WTC11 (cell line): ENCODE data around the gene FOXL2NB. TPM values are rescaled to one million over a fixed set of nuclear protein-coding genes. Genes with fewer than 3 reads are reported as not detected.

Experiments used
- ATAC-seq: fragments of 200-7000 bp; cut with Tn5 transposase; 2 replicates; pipeline ENCODE4 v1.10.0; 2021; ENCODE audit warnings: mild to moderate bottlenecking, moderate library complexity
- CTCF ChIA-PET: fragments of 300-600 bp; sonication (Branson Sonifier 250); formaldehyde crosslinking; loops from one replicate; lab custom pipeline; 2021; ENCODE audit warnings: antibody characterized with exemption; lab: Charles Lee
- POLR2A ChIA-PET: fragments of 350-600 bp; sonication (Branson Sonifier 250); formaldehyde crosslinking; loops from one replicate; lab custom pipeline; 2021; ENCODE audit warnings: antibody characterized with exemption; lab: Charles Lee
- DNase-seq: peaks from one replicate; pipeline ENCODE4 v3.0.0; 2021; ENCODE audit warnings: low spot score
- H3K27ac Mint-ChIP-seq: 2 replicates; pipeline ENCODE4 v1.8.0; 2021; ENCODE audit warnings: mixed read lengths
- H3K27me3 Mint-ChIP-seq: 2 replicates; pipeline ENCODE4 v1.8.0; 2021; ENCODE audit warnings: low read depth, mild to moderate bottlenecking, moderate library complexity, mixed read lengths
- H3K36me3 Mint-ChIP-seq: 2 replicates; pipeline ENCODE4 v1.8.0; 2021; ENCODE audit warnings: mixed read lengths
- H3K4me1 Mint-ChIP-seq: 2 replicates; pipeline ENCODE4 v1.8.0; 2022; ENCODE audit warnings: mixed read lengths
- H3K4me3 Mint-ChIP-seq: 2 replicates; pipeline ENCODE4 v1.8.0; 2021; ENCODE audit warnings: mild to moderate bottlenecking, moderate library complexity, mixed read lengths
- H3K9me3 Mint-ChIP-seq: 2 replicates; pipeline ENCODE4 v1.8.0; 2021; ENCODE audit warnings: mixed read lengths
- CDX4 ChIP-seq: fragments of 250-450 bp; sonication (Bioruptor Pico); IDR thresholded peaks from 2 replicates; pipeline ENCODE4 v1.9.0; 2021; ENCODE audit warnings: moderate library complexity, mild to moderate bottlenecking, inconsistent platforms, borderline replicate concordance
- CTCF ChIP-seq: fragments of 200-600 bp; IDR thresholded peaks from 2 replicates; pipeline ENCODE4 v1.8.0; 2022; ENCODE audit warnings: antibody characterized with exemption
- E2F4 ChIP-seq: sonication (generic); formaldehyde crosslinking; IDR thresholded peaks from 2 replicates; pipeline ENCODE4 v1.8.1; 2022; ENCODE audit warnings: low read depth, mild to moderate bottlenecking, moderate library complexity, missing genetic modification reagents, borderline replicate concordance
- ELF4 ChIP-seq: sonication (generic); formaldehyde crosslinking; IDR thresholded peaks from 2 replicates; pipeline ENCODE4 v1.8.1; 2022; ENCODE audit warnings: low read depth, mild to moderate bottlenecking, moderate library complexity, missing genetic modification reagents
- FOXJ3 ChIP-seq: sonication (generic); formaldehyde crosslinking; IDR thresholded peaks from 2 replicates; pipeline ENCODE4 v1.9.0; 2021; ENCODE audit warnings: missing genetic modification reagents, mild to moderate bottlenecking, borderline replicate concordance
- JUN ChIP-seq: sonication (generic); formaldehyde crosslinking; IDR thresholded peaks from 2 replicates; pipeline ENCODE4 v1.8.0; 2023; ENCODE audit warnings: mild to moderate bottlenecking, missing genetic modification reagents
- KAT7 ChIP-seq: sonication (generic); formaldehyde crosslinking; IDR thresholded peaks from 2 replicates; pipeline ENCODE4 v1.8.1; 2023; ENCODE audit warnings: missing genetic modification reagents, mild to moderate bottlenecking, borderline replicate concordance
- MAX ChIP-seq: sonication (generic); formaldehyde crosslinking; IDR thresholded peaks from 2 replicates; pipeline ENCODE4 v1.8.0; 2022; ENCODE audit warnings: mild to moderate bottlenecking, missing genetic modification reagents
- MLX ChIP-seq: sonication (generic); formaldehyde crosslinking; IDR thresholded peaks from 2 replicates; pipeline ENCODE4 v1.8.1; 2023; ENCODE audit warnings: mild to moderate bottlenecking, missing genetic modification reagents, moderate library complexity
- PRDM15 ChIP-seq: sonication (generic); formaldehyde crosslinking; IDR thresholded peaks from 2 replicates; pipeline ENCODE4 v1.8.0; 2022; ENCODE audit warnings: missing genetic modification reagents
- PREB ChIP-seq: sonication (generic); formaldehyde crosslinking; IDR thresholded peaks from 2 replicates; pipeline ENCODE4 v1.8.1; 2022; ENCODE audit warnings: mild to moderate bottlenecking, missing genetic modification reagents, moderate library complexity, borderline replicate concordance
- SMAD3 ChIP-seq: sonication (generic); formaldehyde crosslinking; IDR thresholded peaks from 2 replicates; pipeline ENCODE4 v1.8.0; 2022; ENCODE audit warnings: missing genetic modification reagents, mild to moderate bottlenecking, borderline replicate concordance
- TEAD1 ChIP-seq: sonication (generic); formaldehyde crosslinking; IDR thresholded peaks from 2 replicates; pipeline ENCODE4 v1.8.0; 2022; ENCODE audit warnings: mild to moderate bottlenecking, missing genetic modification reagents
- ZSCAN18 ChIP-seq: fragments of 250-450 bp; sonication (Bioruptor Pico); IDR thresholded peaks from 2 replicates; pipeline ENCODE4 v2.1.2; 2022; ENCODE audit warnings: mild to moderate bottlenecking, moderate library complexity
- total RNA-seq: library from RNA; stranded (reverse); gene quantifications from 3 replicates; pipeline ENCODE4 v1.2.3, GENCODE V29; 2021

The FOXL2NB gene
- total RNA-seq, 1 experiment from 2014 or later, result 5.1 TPM

- peak overlapping the region; percentile 60 for H3K4me3 Mint-ChIP-seq
- POLR2A ChIA-PET, result interaction anchor here (1.8 to 2.1 kb wide), 2 partner anchors 9 to 11 kb away, joined by 4 to 10 read pairs; no protein-coding TSS in a partner anchor
- ATAC-seq (peak; percentile 15), DNase-seq (no peak)
- H3K27ac Mint-ChIP-seq, result no peak overlapping the region
- no peak for TF ChIP-seq MAX
- TF ChIP-seq KAT7, result no peak
- no peak for TF ChIP-seq ZSCAN18 (CRISPR knock-in tag)
- no peak for TF ChIP-seq MLX (CRISPR knock-in tag)
- no peak for TF ChIP-seq ELF4 (CRISPR knock-in tag)
- H3K27me3 Mint-ChIP-seq, result peaks cover 98% of the 10 kb centered on the region
- CTCF ChIA-PET, result interaction anchor here (1.0 to 9.6 kb wide), 10 partner anchors 9 to 381 kb away, joined by 3 to 158 read pairs (median 10); no protein-coding TSS in a partner anchor
- no peaks in the 10 kb centered on the region; the same call in 1 of the 2 replicates for H3K36me3 Mint-ChIP-seq
- no peaks in the 10 kb centered on the region for H3K9me3 Mint-ChIP-seq
- peaks cover 59% of the 10 kb centered on the region for H3K4me1 Mint-ChIP-seq
Measured at GRCh38 chr3:138947495-138948121, 591 bp downstream of the FOXL2NB start.

GRCh38 chr3:138948371-138949001 lies 1.5 kb downstream of the FOXL2NB start:
- Mint-ChIP-seq H3K4me3 (peak overlapping the region; percentile 60), H3K27me3 (peaks cover 98% of the 10 kb centered on the region), H3K9me3 (no peaks in the 10 kb centered on the region), H3K27ac (no peak overlapping the region), H3K4me1 (peaks cover 51% of the 10 kb centered on the region), H3K36me3 (no peaks in the 10 kb centered on the region; the same call in 1 of the 2 replicates)
- DNase-seq (no peak), ATAC-seq (no peak)
- TF ChIP-seq TEAD1 (CRISPR knock-in tag) (0 out of 2 replicates have a peak, but pooled peaks have one; percentile 33), CDX4 (no peak), FOXJ3 (no peak), CTCF (no peak), SMAD3 (CRISPR knock-in tag) (no peak), JUN (CRISPR knock-in tag) (no peak)
- CTCF ChIA-PET, result interaction anchor here (0.7 to 9.6 kb wide), 7 partner anchors 10 to 380 kb away, joined by 3 to 158 read pairs (median 14); partner anchors contain the start of gene CEP70
- POLR2A ChIA-PET, result interaction anchor here (0.7 to 1.8 kb wide), 3 partner anchors 10 to 13 kb away, joined by 3 to 6 read pairs (median 4); no protein-coding TSS in a partner anchor

GRCh38 chr3:138949002-138949418 lies 2.0 kb downstream of the FOXL2NB start:
- ChIA-PET POLR2A (interaction anchor here (0.6 to 1.8 kb wide), 4 partner anchors 11 to 138 kb away, joined by 3 to 6 read pairs (median 4); no protein-coding TSS in a partner anchor), CTCF (interaction anchor here (0.7 to 9.6 kb wide), 6 partner anchors 10 to 380 kb away, joined by 3 to 158 read pairs (median 16); partner anchors contain the start of gene CEP70)
- Mint-ChIP-seq H3K9me3 (no peaks in the 10 kb centered on the region), H3K4me3 (peak overlapping the region; percentile 60), H3K27ac (0 out of 2 replicates have a peak overlapping the region, but pooled peaks have one; percentile 3), H3K36me3 (no peaks in the 10 kb centered on the region; the same call in 1 of the 2 replicates), H3K27me3 (peaks cover 96% of the 10 kb centered on the region), H3K4me1 (peaks cover 46% of the 10 kb centered on the region)
- ATAC-seq (peak; percentile 15), DNase-seq (peak; percentile 44)
- TF ChIP-seq PREB (CRISPR knock-in tag), result no peak
- no peak for TF ChIP-seq E2F4
- no peak for TF ChIP-seq PRDM15 (CRISPR knock-in tag)
